ENCODE data around the gene ABTB2.

Gene ABTB2

GRCh38 chr11:34284156-34284555 is 73.7 kb downstream of the ABTB2 start:
- no peak for ATAC-seq (ENCODE audit: insufficient read depth, low read depth)
- DNase-seq: no peak
- H2AFZ ChIP-seq (ENCODE audit: low read depth, low read length): no peak overlapping the region
- no peaks in the 10 kb centered on the region for H3K4me1 ChIP-seq (ENCODE audit: insufficient read depth, low read length)
- no peaks in the 10 kb centered on the region for H3K79me2 ChIP-seq (ENCODE audit: insufficient read depth, low read length)
- peaks cover 16% of the 10 kb centered on the region for H3K27me3 ChIP-seq (ENCODE audit: insufficient read depth, low read length, poor library complexity)
- no peaks in the 10 kb centered on the region for H3K9me3 ChIP-seq (ENCODE audit: insufficient read depth, low read length, severe bottlenecking)
- no peak for TF ChIP-seq EZH2 (IDR thresholded peaks at IDR 0.05; ENCODE audit: borderline replicate concordance, low read depth, low read length, severe bottlenecking)
- TF ChIP-seq CTCF (IDR thresholded peaks at IDR 0.05; ENCODE audit: borderline replicate concordance, extremely low read depth, low read length, poor library complexity, severe bottlenecking): no peak
- H4K20me1 ChIP-seq (ENCODE audit: insufficient read depth, low read length): 0 out of 2 replicates have a peak, but pooled peaks cover 4% of the 10 kb centered on the region
- no peak overlapping the region for H3K9ac ChIP-seq (ENCODE audit: low read depth, low read length)
- no peaks in the 10 kb centered on the region for H3K36me3 ChIP-seq (ENCODE audit: insufficient read depth, low read length)
- H3K4me3 ChIP-seq (ENCODE audit: low read depth in 1 of 2, low read length in 2 of 2): no peak overlapping the region
- no peak overlapping the region for H3K27ac ChIP-seq (ENCODE audit: low read length)
- H3K4me2 ChIP-seq (ENCODE audit: insufficient read depth, low read length): no peak overlapping the region

GRCh38 chr11:34280945-34281872 is 76.6 kb downstream of the ABTB2 start:
- no peak for DNase-seq
- Histone ChIP-seq H3K36me3 (ENCODE audit: insufficient read depth, low read length) (no peaks in the 10 kb centered on the region), H3K4me2 (ENCODE audit: insufficient read depth, low read length) (no peak overlapping the region), H4K20me1 (ENCODE audit: insufficient read depth, low read length) (0 out of 2 replicates have a peak, but pooled peaks cover 4% of the 10 kb centered on the region), H3K27me3 (ENCODE audit: insufficient read depth, low read length, poor library complexity) (peaks cover 13% of the 10 kb centered on the region), H3K4me1 (ENCODE audit: insufficient read depth, low read length) (no peaks in the 10 kb centered on the region), H2AFZ (ENCODE audit: low read depth, low read length) (no peak overlapping the region), H3K9me3 (ENCODE audit: insufficient read depth, low read length, severe bottlenecking) (no peaks in the 10 kb centered on the region), H3K79me2 (ENCODE audit: insufficient read depth, low read length) (no peaks in the 10 kb centered on the region), H3K4me3 (ENCODE audit: low read depth in 1 of 2, low read length in 2 of 2) (no peak overlapping the region), H3K27ac (ENCODE audit: low read length) (no peak overlapping the region), H3K9ac (ENCODE audit: low read depth, low read length) (no peak overlapping the region)
- no peak for TF ChIP-seq EZH2 (IDR thresholded peaks at IDR 0.05; ENCODE audit: borderline replicate concordance, low read depth, low read length, severe bottlenecking)
- no peak for TF ChIP-seq CTCF (IDR thresholded peaks at IDR 0.05; ENCODE audit: borderline replicate concordance, extremely low read depth, low read length, poor library complexity, severe bottlenecking)
- ATAC-seq (ENCODE audit: insufficient read depth, low read depth): no peak

- Histone ChIP-seq H2AFZ (ENCODE audit: low read depth, low read length) (no peak overlapping the region), H3K27ac (ENCODE audit: low read length) (no peak overlapping the region), H3K27me3 (ENCODE audit: insufficient read depth, low read length, poor library complexity) (peaks cover 10% of the 10 kb centered on the region), H3K79me2 (ENCODE audit: insufficient read depth, low read length) (no peaks in the 10 kb centered on the region), H3K4me1 (ENCODE audit: insufficient read depth, low read length) (no peaks in the 10 kb centered on the region), H3K36me3 (ENCODE audit: insufficient read depth, low read length) (no peaks in the 10 kb centered on the region), H3K4me3 (ENCODE audit: low read depth in 1 of 2, low read length in 2 of 2) (no peak overlapping the region), H3K9me3 (ENCODE audit: insufficient read depth, low read length, severe bottlenecking) (no peaks in the 10 kb centered on the region), H4K20me1 (ENCODE audit: insufficient read depth, low read length) (0 out of 2 replicates have a peak, but pooled peaks cover 4% of the 10 kb centered on the region), H3K9ac (ENCODE audit: low read depth, low read length) (no peak overlapping the region), H3K4me2 (ENCODE audit: insufficient read depth, low read length) (no peak overlapping the region)
- TF ChIP-seq CTCF (IDR thresholded peaks at IDR 0.05; ENCODE audit: borderline replicate concordance, extremely low read depth, low read length, poor library complexity, severe bottlenecking): no peak
- TF ChIP-seq EZH2 (IDR thresholded peaks at IDR 0.05; ENCODE audit: borderline replicate concordance, low read depth, low read length, severe bottlenecking): no peak
- DNase-seq (no peak), ATAC-seq (ENCODE audit: insufficient read depth, low read depth) (no peak)
These were observed 79.0 kb downstream of the ABTB2 start for GRCh38 chr11:34278693-34279297.

Measured in DND-41 (cell line).